ENCODE results near the gene NLGN1.

GRCh38 chr3:173743111-173743510, 345.6 kb downstream of the NLGN1 start:
- TF ChIP-seq GATA3 (IDR thresholded peaks at IDR 0.05; ENCODE audit: borderline replicate concordance) (no peak), CTCF (IDR thresholded peaks at IDR 0.05) (no peak), POLR2A (IDR thresholded peaks at IDR 0.05; ENCODE audit: low read length) (no peak), JUN (IDR thresholded peaks at IDR 0.05) (no peak), HOXA7 (CRISPR knock-in tag; IDR thresholded peaks at IDR 0.05) (no peak), BCL3 (IDR thresholded peaks at IDR 0.05) (no peak), RAD21 (conservative IDR thresholded peaks at IDR 0.05 in 1 of 2, IDR thresholded peaks at IDR 0.05 in 1 of 2) (no peak), REST (IDR thresholded peaks at IDR 0.05) (no peak), RNF2 (IDR thresholded peaks at IDR 0.05; ENCODE audit: borderline replicate concordance, low read depth) (no peak), MAZ (IDR thresholded peaks at IDR 0.05; ENCODE audit: borderline replicate concordance, low read depth, low read length) (no peak), RFX5 (IDR thresholded peaks at IDR 0.05) (no peak), CEBPB (IDR thresholded peaks at IDR 0.05) (no peak), USF2 (IDR thresholded peaks at IDR 0.05) (no peak)
